ENCODE data around the gene PTPRN2. TPM values are rescaled to one million over a fixed set of nuclear protein-coding genes. Genes with fewer than 3 reads are reported as not detected.

PTPRN2 gene
- total RNA-seq, 1 donor from 2014 or later: 1.2 TPM

- no peak for DNase-seq (ENCODE audit: low read depth)
Measured at GRCh38 chr7:158185653-158186052, 402.0 kb downstream of the PTPRN2 start.

- no peak for DNase-seq (ENCODE audit: low read depth)
Measured at GRCh38 chr7:158183431-158183830, 404.2 kb downstream of the PTPRN2 start.

- DNase-seq (ENCODE audit: low read depth): no peak
Measured at GRCh38 chr7:158176561-158177173, 411.0 kb downstream of the PTPRN2 start.

- no peak for DNase-seq (ENCODE audit: low read depth)
Measured at GRCh38 chr7:158175779-158176178, 411.8 kb downstream of the PTPRN2 start.

- no peak for DNase-seq (ENCODE audit: low read depth)
Measured at GRCh38 chr7:158174947-158175346, 412.7 kb downstream of the PTPRN2 start.

- no peak for DNase-seq (ENCODE audit: low read depth)
Measured at GRCh38 chr7:158167373-158167772, 420.2 kb downstream of the PTPRN2 start.

- no peak for DNase-seq (ENCODE audit: low read depth)
Measured at GRCh38 chr7:158166386-158167340, 421.0 kb downstream of the PTPRN2 start.

GRCh38 chr7:158165711-158166110 is 421.9 kb downstream of the PTPRN2 start:
- no peak for DNase-seq (ENCODE audit: low read depth)

GRCh38 chr7:158164101-158165095 is 423.2 kb downstream of the PTPRN2 start:
- DNase-seq (ENCODE audit: low read depth): no peak

- DNase-seq (ENCODE audit: low read depth): no peak
Measured at GRCh38 chr7:158161194-158161593, 426.4 kb downstream of the PTPRN2 start.

GRCh38 chr7:158160199-158160598 is 427.4 kb downstream of the PTPRN2 start:
- no peak for DNase-seq (ENCODE audit: low read depth)

GRCh38 chr7:158157460-158157859 is 430.2 kb downstream of the PTPRN2 start:
- DNase-seq (ENCODE audit: low read depth): no peak

GRCh38 chr7:158151273-158151672 is 436.4 kb downstream of the PTPRN2 start:
- peak; percentile 4 for DNase-seq (ENCODE audit: low read depth)

- no peak for DNase-seq (ENCODE audit: low read depth)
Measured at GRCh38 chr7:158150234-158150633, 437.4 kb downstream of the PTPRN2 start.

- DNase-seq (ENCODE audit: low read depth): peak; percentile 2
Measured at GRCh38 chr7:158147431-158147830, 440.2 kb downstream of the PTPRN2 start.

- DNase-seq (ENCODE audit: low read depth): no peak
Measured at GRCh38 chr7:158145370-158145769, 442.3 kb downstream of the PTPRN2 start.

- no peak for DNase-seq (ENCODE audit: low read depth)
Measured at GRCh38 chr7:158143196-158144120, 444.2 kb downstream of the PTPRN2 start.

GRCh38 chr7:158142657-158143056 is 445.0 kb downstream of the PTPRN2 start:
- no peak for DNase-seq (ENCODE audit: low read depth)

GRCh38 chr7:158141806-158142518 is 445.7 kb downstream of the PTPRN2 start:
- DNase-seq (ENCODE audit: low read depth): no peak

GRCh38 chr7:158141221-158141582 is 446.4 kb downstream of the PTPRN2 start:
- no peak for DNase-seq (ENCODE audit: low read depth)
